Anterior cingulate cortex (tissue), 58 donors: ENCODE data around the gene TP53TG5.
A peak's percentile ranks its signal among the peaks of the same experiment; 100 is the strongest.

Experiments
- DNase-seq, 58 donors: peaks; one replicate each; lab custom pipeline; 2025; lab: John Stamatoyannopoulos, UW

The TP53TG5 gene

GRCh38 chr20:45406260-45407066, 28.3 kb upstream of the TP53TG5 start:
- peak in 49 of 58 donors; percentile 34 to 80 (median 62) for DNase-seq

- DNase-seq, result peak in 3 of 58 donors; percentile 53 to 67 (median 54)
Observed at GRCh38 chr20:45405571-45406259, 27.6 kb upstream of the TP53TG5 start.

- DNase-seq, result no peak
Observed at GRCh38 chr20:45404438-45404837, 26.3 kb upstream of the TP53TG5 start.

DNA sequence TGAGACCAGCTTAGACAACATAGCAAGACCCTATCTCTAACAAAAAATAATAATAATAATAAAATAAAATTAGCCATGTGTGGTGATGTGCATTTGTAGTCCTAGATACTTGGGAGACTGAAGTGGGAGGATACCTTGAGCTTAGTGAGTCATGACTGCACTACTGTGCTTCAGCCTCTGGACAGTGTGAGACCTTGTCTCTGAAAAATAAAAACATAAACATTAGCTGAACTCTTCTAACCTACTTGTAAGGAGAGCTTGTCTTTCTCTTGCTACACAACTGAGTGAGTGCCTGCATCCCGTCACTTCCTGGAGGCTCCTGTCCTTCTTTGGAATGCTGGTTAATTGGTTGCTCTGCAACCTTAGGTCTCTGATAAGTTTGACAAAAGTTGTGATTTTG, 24.8 kb upstream of the TP53TG5 start:
- DNase-seq, result no peak

- DNase-seq, result no peak
Observed at GRCh38 chr20:45400346-45401031, 22.4 kb upstream of the TP53TG5 start.

DNA sequence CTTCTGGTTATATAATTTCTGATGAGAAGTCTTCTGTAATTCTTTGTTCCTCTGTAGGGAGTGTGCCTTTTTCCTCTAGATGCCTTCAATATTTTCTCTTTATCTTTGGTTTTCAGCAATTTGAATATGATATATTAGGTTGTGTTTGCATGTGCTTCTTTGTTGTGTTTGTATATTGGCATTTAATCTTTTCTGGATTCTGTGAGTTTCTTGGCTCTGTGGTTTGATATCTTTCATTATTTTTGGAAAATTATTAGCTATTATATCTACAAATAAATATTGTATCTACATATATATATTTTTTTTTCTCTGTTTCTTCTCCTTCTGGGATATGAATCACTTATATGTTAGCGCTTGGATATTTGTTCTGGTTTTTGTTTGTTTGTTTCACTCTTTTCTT, 20.9 kb upstream of the TP53TG5 start:
- no peak for DNase-seq

- no peak for DNase-seq
Observed at GRCh38 chr20:45395114-45395415, 16.9 kb upstream of the TP53TG5 start.

DNA sequence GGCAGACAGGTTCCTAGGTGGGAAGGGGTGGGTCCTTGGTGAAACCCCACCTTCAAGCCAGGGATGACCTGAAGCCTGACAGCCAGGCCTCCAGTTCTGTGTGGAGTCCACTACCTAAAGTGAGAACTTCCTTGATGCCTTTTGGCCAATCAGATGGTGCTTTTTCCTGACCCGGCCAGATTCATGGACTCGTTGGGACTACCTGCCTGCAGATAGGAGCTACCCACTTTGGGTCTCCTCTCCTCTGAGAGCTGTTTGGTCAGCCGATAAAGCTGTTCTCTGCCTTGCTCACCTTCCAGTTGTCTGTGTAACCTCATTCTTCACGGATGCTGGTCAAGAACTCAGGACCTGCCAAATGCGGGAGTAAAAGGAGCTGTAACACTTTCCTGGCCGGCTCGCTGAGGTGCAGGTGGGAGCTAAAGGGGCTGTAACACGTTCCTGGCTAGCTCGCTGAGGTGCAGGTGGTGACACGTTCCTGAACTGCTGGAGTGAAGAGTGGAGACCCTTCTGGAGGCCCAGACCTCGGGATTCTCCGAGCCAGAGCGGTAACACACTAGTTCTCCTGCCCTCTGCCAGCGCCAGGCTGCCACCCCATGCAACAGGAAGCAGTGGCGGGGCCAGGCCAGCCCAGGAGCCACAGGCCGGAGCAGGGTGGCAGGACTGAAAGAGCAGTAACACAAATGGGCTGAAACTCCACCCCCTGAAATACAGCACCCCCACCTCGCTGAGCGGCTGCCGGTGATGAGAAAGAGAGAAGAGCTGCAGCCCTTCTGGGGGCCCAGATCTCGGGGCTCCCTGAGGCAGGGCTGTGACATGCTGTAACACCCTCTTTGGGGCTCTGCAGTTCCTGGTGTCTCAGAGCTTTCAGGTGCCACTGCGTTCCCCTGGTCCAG, 16.3 kb upstream of the TP53TG5 start:
- no peak for DNase-seq

DNA sequence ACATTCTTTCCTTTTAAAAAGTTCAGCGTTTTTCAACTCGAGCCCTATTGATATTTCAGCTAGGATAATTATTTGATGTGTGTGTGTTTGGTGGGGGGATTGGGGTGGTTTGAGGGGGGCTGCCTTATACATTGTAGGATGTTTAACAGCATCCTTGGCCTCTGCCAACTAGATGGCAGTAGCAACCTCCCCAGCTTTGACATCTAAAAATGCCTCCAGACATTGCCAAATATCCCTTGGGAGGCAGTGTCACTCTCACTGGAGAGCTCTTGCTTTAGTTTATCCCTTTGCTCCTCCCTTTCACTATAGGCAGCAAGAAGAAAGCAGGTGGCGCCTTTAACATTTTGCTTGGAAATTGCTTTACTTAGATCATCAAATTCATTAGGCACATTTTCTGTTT, 14.6 kb upstream of the TP53TG5 start:
- peak in 6 of 58 donors; percentile 14 to 51 (median 35) for DNase-seq

DNA sequence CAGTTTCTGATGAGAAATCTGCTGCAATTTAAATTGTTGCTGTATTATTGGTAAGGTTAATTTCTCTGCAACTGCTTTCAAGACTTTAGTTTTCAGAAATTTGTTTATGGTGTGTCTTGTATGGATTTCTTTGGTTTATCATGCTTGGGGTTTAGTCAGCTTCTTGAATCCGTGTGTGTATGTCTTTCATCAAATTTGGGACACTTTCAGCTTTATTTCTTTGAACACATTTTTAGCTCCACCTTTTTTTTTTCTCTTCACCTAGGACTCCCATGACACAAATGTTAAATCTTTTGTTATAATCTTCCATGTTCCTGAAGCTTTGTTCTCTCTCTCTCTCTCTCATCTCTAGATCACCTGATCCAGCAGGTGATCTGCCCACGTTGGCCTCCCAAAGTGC, 13.4 kb upstream of the TP53TG5 start:
- no peak for DNase-seq

- no peak for DNase-seq
Observed at GRCh38 chr20:45390931-45391330, 12.8 kb upstream of the TP53TG5 start.

GRCh38 chr20:45387274-45387673, 9.1 kb upstream of the TP53TG5 start:
- no peak for DNase-seq

- no peak for DNase-seq
Observed at GRCh38 chr20:45377269-45377668, 856 bp downstream of the TP53TG5 start.

DNA sequence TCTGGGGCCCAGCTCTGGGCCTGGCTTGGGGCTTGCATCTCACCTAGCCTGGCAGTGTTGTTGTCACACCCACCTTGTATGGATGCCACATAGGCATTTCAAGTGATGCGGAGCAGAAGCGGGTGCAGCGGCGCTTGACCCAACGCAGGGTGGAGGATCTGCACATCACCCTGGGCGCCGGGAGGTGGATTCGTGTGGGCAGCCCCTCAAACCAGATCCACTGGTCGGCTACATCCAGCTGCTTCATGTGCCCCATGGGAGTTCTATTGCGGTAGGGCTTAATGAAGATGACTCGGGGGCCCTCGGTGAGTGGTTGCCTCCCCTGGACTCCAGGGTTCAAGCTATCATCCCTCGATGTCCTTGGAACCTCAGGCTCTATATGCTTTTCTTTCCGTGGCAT, 3.2 kb downstream of the TP53TG5 start:
- DNase-seq, result no peak

GRCh38 chr20:45374101-45374467, 4.0 kb downstream of the TP53TG5 start:
- DNase-seq, result no peak

- DNase-seq, result peak in 56 of 58 donors; percentile 34 to 91 (median 77)
Observed at GRCh38 chr20:45373353-45374100, 4.6 kb downstream of the TP53TG5 start.

DNA sequence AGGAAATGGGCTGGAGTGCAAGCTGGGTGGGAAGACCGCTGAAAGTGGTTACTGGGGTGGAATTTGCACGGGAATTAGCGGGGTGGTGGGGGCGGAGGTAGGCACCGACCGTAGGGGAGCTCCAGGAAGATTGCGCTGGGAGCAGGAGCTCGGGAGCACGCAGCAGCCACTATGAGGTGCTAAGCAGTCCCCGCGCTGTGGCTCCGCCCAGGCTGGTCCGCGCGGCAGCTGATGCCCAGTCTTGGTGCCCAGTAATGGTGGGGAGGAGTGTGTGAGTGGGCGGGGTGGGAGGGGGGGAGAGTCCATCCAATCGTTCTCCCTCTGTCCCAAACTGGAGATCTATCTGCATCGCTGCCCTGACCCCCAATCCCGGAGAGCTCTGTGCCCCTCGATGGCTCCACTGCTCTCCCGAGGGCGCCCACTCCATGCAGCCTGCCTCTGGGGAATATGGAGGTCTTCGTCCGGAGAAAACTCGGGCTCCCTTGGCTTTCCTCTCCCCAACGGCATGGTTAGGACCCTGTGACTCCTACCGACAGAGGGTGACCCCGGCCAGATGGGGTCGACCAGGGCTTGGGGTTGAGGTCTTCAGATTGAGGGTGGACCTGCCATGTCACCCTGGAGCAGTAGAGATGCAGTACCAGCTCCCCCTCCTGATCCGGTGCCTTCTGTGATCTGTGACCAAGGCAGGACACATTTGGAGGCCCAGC, 5.3 kb downstream of the TP53TG5 start:
- DNase-seq, result peak in 52 of 58 donors; percentile 8 to 81 (median 47)

- no peak for DNase-seq
Observed at GRCh38 chr20:45372241-45372640, 5.9 kb downstream of the TP53TG5 start.

DNA sequence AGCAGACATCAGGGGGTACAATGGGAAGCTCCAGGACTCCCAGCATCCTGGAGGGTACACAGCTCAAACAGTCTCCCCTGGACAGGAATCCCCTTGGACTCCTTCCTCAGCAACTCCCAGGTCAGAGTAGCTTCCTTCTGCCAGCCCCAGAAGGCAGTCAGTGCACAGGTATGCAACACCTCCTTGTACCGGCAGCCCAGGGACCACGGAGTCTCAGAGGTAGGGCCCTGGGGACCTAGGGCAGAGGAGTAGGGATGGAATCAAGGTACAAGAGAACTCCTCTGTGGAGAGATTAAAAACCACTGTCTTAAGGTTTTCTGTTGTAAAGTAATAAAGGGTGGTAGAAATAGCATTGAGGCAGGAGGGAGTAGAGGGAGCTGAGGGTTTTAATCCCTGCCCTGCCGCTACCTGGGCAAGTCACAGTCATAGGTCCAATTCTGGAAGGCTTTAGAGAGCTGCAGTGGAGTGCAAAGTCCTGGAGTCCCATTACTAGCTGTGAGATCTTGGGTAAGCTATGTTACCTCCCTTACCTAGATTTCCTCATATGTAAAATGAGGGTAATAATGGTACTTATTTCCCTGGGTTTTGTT, 7.5 kb downstream of the TP53TG5 start:
- no peak for DNase-seq
